H1 (cell line): ENCODE measurements around the gene STEAP2.

Source experiments
- CHD2 ChIP-seq: IDR thresholded peaks from 2 replicates; pipeline ENCODE4 v1.6.1; 2012; ENCODE audit warnings: low read length, improper control_type of control experiment
- CTCF ChIP-seq, 3 experiments: IDR thresholded peaks; 1 replicate in 2 of 3; 2 replicates in 1 of 3; pipeline versions ENCODE4 v1.5.1 to v1.6.1; 2011; ENCODE audit warnings: low read length in 3 of 3, mild to moderate bottlenecking in 3 of 3, inconsistent platforms in 2 of 3, low read depth in 1 of 3, moderate library complexity in 1 of 3; ENCODE audit not compliant: insufficient read depth in 1 of 3; ENCODE audit errors: control extremely low read depth in 1 of 3
- MAX ChIP-seq: IDR thresholded peaks from 2 replicates; pipeline ENCODE4 v1.6.1; 2012; ENCODE audit warnings: inconsistent platforms
- POLR2A ChIP-seq, 2 experiments: IDR thresholded peaks; 1 replicate in 1 of 2; 2 replicates in 1 of 2; pipeline ENCODE4 v1.6.1; 2011; ENCODE audit warnings: low read depth in 2 of 2, low read length in 2 of 2, mild to moderate bottlenecking in 2 of 2; ENCODE audit errors: control extremely low read depth in 1 of 2
- YY1 ChIP-seq: IDR thresholded peaks from 2 replicates; pipeline ENCODE4 v1.6.1; 2011; ENCODE audit warnings: low read depth, mild to moderate bottlenecking, low read length

- TF ChIP-seq CHD2: no peak
- TF ChIP-seq POLR2A (IDR thresholded peaks at IDR 0.05; ENCODE audit: control extremely low read depth in 1 of 2, low read depth in 2 of 2, low read length in 2 of 2): no peak
- TF ChIP-seq YY1: no peak
- TF ChIP-seq MAX: no peak
- TF ChIP-seq CTCF (IDR thresholded peaks at IDR 0.05; ENCODE audit: control extremely low read depth in 1 of 3, insufficient read depth in 1 of 3, low read depth in 1 of 3, low read length in 3 of 3): no peak
Observed at GRCh38 chr7:90276033-90276728, 64.6 kb downstream of the STEAP2 start.
